Measurements from ENCODE around the gene TBPL1.

TBPL1 gene

DNA sequence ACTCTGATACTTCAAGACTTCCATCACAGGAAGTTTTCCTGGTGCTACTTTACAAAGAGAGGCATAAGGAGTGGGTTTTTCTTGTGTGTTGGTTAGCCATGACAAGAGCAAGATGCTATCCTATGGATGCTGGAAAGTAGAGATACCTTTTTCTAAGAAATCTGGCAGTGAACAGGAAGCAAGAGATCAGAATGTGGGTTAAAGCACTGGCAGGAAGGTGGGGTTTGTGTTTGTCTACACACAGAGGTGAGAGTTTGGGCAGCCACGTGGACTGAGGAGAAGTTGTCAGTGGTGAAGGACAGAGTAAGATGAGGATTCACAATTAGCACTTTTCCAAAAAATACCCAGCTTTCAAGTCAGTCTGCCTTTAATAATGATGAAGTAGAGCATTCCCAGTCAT is 81.5 kb downstream of the TBPL1 start:
- Histone ChIP-seq H2AFZ (ENCODE audit: low read depth, low read length) (no peak overlapping the region), H3K4me3 (ENCODE audit: low read length) (no peak overlapping the region), H3K27me3 (ENCODE audit: insufficient read depth, low read length) (no peaks in the 10 kb centered on the region), H3K4me1 (ENCODE audit: insufficient read depth, low read length) (no peaks in the 10 kb centered on the region), H3K9me3 (ENCODE audit: low read length) (no peaks in the 10 kb centered on the region), H3K36me3 (ENCODE audit: insufficient read depth, low read length) (no peaks in the 10 kb centered on the region)

- Histone ChIP-seq H3K36me3 (ENCODE audit: insufficient read depth, low read length) (no peaks in the 10 kb centered on the region), H3K9me3 (ENCODE audit: low read length) (no peaks in the 10 kb centered on the region)
Observed at GRCh38 chr6:134034961-134035822, 82.2 kb downstream of the TBPL1 start.

GRCh38 chr6:134035823-134036296 is 82.8 kb downstream of the TBPL1 start:
- Histone ChIP-seq H2AFZ (ENCODE audit: low read depth, low read length) (no peak overlapping the region), H3K36me3 (ENCODE audit: insufficient read depth, low read length) (no peaks in the 10 kb centered on the region), H3K4me1 (ENCODE audit: insufficient read depth, low read length) (no peaks in the 10 kb centered on the region)

More at GRCh38 chr6:134034961-134035822, 82.2 kb downstream of the TBPL1 start:
- Histone ChIP-seq H3K4me3 (ENCODE audit: low read length) (no peak overlapping the region), H3K27me3 (ENCODE audit: insufficient read depth, low read length) (no peaks in the 10 kb centered on the region), H2AFZ (ENCODE audit: low read depth, low read length) (no peak overlapping the region), H3K4me1 (ENCODE audit: insufficient read depth, low read length) (no peaks in the 10 kb centered on the region)

GRCh38 chr6:134039116-134039515 is 86.1 kb downstream of the TBPL1 start:
- no peaks in the 10 kb centered on the region for H3K27me3 ChIP-seq (ENCODE audit: insufficient read depth, low read length)
- no peak overlapping the region for H2AFZ ChIP-seq (ENCODE audit: low read depth, low read length)
- H3K4me1 ChIP-seq (ENCODE audit: insufficient read depth, low read length) = no peaks in the 10 kb centered on the region
- no peaks in the 10 kb centered on the region for H3K36me3 ChIP-seq (ENCODE audit: insufficient read depth, low read length)
- peaks cover 3% of the 10 kb centered on the region for H3K9me3 ChIP-seq (ENCODE audit: low read length)
- H3K4me3 ChIP-seq (ENCODE audit: low read length) = no peak overlapping the region

More at GRCh38 chr6:134035823-134036296, 82.8 kb downstream of the TBPL1 start:
- H3K9me3 ChIP-seq (ENCODE audit: low read length) = no peaks in the 10 kb centered on the region
- no peaks in the 10 kb centered on the region for H3K27me3 ChIP-seq (ENCODE audit: insufficient read depth, low read length)
- no peak overlapping the region for H3K4me3 ChIP-seq (ENCODE audit: low read length)

Data from neuron (in vitro differentiated cells).